GM18868 (cell line): ENCODE measurements around the gene SLC10A4.
"Not testable (repeated sequence)": the region's sequence is repeated elsewhere in the genome, so short reads cannot be mapped to it uniquely, and the experiment has no call there.

Source experiments
- ATAC-seq: cut with Tn5 transposase; IDR thresholded peaks from one replicate; pipeline ENCODE4 v1.9.1; 2021; ENCODE audit warnings: mild to moderate bottlenecking, moderate library complexity; ENCODE audit not compliant: unreplicated experiment

Gene SLC10A4

GRCh38 chr4:48483006-48483776 is at the start of gene SLC10A4:
Gene SLC10A4 (plus strand): TSS chr4:48483343. CDS start chr4:48483562, 219 bp downstream.
- ATAC-seq = no peak

GRCh38 chr4:48436318-48436717 is 46.8 kb upstream of the SLC10A4 start:
- no peak for ATAC-seq

DNA sequence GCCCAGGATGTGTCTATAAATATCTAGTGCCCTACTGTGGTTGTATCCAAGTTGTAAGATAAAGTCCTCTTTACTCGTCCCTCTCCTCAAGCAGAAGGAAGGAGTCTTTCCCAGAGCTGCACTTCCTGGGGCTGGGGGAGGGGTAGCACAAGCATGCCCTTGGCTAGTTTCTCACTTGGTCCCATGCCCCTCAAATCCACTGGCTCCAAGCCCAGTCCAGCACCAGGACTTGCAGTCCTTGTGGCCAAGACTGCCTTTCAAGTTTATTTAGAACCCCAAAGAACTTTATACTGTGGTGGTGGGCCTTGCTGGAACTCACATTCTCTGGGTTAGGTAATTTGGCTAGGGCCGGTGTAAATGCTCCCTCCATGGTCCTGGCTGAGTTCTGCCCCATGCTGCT is 43.2 kb upstream of the SLC10A4 start:
- ATAC-seq = no peak

DNA sequence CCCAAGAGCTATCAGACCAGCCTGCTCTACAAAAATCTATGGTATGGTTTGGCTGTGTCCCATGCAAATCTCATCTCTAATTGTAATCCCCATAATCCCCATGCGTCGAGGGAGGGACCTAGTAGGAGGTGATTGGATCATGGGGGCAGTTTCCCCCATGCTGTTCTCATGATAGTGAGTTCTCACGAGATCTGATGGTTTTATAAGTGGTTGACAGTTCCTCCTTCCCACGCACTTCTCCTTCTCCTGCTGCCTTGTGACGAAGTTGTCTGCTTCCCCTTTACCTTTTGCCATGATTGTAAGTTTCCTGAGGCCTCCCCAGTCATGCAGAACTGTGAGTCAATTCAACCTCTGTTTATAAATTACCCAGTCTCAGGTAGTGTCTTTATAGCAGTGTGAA is 42.2 kb upstream of the SLC10A4 start:
- not testable (repeated sequence) for ATAC-seq

DNA sequence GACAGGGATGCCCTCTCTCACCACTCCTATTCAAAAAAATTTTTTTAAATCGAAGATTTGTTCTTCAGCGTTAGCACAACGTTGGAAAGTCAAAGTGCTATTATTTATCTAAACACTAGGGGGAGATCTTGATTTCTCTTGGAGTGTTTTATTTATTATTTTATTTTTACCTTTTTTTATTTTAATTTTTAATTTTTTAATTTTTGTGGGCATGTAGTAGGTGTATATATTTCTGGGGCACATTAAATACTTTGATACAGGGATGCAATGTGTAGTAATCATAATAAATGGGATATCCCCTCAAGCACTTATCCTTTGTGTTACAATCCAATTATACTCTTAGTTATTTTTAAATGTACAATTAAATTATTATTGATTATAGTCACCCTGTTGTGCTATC is 37.4 kb upstream of the SLC10A4 start:
- no peak for ATAC-seq

GRCh38 chr4:48446642-48447041 is 36.5 kb upstream of the SLC10A4 start:
- no peak for ATAC-seq

GRCh38 chr4:48449151-48449550 is 34.0 kb upstream of the SLC10A4 start:
- ATAC-seq = no peak

DNA sequence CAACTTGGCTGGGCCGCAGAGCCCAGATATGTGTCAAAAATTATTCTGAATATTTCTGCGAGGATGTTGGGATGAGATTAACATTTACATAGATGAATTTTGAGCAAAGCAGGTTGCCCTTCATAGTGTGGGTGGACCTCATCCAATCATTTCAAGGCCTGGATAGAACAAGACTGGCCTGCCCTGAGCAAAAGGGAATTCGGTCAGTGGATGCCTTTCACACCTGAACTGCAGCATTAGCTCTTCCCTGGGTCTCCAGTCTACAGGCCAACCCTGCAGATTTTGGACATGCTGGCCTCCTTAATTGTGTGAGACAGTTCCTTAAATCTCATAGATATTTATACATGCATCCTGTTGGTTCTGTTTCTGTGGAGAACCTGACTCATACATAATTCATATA is 32.4 kb upstream of the SLC10A4 start:
- no peak for ATAC-seq

GRCh38 chr4:48451656-48452055 is 31.5 kb upstream of the SLC10A4 start:
- ATAC-seq = not testable (repeated sequence)

DNA sequence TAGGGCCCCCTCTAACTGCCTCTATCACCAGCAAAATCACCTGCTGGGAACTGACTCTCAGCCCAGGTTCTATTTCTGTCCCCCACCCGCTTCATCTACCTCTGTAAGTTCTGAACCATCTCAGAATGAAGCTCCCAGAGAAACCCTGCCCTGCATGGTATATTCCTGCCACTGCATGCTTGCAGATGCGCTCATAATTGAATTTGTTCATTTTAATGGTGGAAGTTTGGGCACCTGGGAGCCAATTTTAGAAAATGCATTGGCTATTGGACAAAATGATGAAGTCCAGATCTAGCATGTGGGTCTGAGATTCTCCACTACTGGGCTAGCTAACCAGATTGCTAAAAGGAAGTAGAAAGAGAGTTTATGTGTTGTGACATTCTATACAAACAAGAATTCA is 28.6 kb upstream of the SLC10A4 start:
- no peak for ATAC-seq

DNA sequence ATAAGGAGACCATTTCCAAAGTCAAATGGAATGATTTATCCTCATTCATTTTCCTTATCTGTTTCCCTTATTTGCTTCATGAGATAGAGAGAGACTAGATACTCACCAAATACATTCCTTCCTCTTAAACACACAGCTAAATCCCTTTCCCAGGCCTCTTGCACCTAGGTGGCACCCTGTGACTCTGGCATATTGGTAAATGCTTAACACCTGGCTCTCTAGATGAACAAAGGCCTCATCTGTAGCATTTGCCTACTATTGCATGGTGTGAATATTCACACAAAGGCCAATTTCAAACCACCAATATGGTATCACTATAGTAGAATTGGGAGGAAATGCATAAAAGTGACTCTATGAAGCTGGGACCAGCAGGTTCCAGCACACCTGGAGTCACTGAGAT is 22.1 kb upstream of the SLC10A4 start:
- ATAC-seq = no peak

DNA sequence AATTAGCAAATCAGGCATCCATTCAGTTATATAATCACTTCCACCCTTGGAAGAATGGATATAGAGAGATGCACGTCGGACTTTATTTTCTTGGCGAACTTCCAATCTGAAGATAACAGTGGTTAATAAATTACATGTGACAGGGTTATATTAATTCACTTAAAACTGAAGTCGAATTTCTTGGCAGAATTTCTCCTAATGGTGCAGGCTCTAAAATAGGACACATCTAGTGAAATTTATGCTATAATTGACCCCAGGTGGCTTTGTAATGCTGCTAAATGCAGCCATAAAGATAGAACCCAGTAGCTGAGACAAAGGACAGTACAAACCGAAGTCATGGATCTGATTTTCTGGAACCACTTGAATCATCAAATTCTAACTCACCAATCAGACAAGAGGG is 20.8 kb upstream of the SLC10A4 start:
- no peak for ATAC-seq

DNA sequence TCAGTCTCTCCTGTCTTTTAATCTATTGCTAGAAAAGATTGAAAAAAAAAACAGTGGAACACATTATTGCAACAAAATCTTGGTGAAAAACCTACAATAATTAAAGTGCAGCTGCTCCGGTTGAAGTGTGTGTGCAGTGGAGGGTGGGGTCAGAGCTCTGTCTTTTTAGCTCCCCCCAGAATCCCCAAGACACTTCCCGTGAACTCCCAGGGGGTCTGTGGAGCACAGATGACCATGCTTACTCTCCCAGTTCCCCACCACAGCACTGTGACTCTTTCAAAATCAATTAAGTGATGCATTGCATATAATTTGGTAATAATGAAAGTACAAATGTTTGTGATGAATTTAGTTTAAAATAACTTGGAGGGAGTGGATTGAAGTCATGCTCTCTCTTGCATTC is 15.7 kb upstream of the SLC10A4 start:
- ATAC-seq = no peak

DNA sequence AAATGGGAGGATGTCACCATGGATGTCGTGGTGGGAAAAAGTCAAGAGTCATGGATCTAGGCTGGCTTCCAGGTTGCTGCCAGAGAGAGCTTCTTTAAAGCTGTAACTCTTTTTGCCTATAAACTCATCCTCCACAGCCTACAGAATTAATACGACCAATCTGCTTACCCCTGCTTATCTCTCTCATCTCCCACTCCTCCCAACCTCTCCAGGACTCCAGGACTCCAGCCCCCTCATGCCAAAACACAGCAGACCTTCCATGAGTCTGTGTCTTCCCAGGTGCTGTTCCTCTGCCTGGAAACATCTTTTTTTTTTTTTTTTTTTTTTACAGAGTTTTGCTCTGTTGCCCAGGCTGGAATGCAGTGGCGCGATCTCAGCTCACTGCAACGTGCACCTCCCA is 15.3 kb upstream of the SLC10A4 start:
- no peak for ATAC-seq

- ATAC-seq = no peak
These were observed 13.0 kb upstream of the SLC10A4 start for GRCh38 chr4:48470137-48470536.

DNA sequence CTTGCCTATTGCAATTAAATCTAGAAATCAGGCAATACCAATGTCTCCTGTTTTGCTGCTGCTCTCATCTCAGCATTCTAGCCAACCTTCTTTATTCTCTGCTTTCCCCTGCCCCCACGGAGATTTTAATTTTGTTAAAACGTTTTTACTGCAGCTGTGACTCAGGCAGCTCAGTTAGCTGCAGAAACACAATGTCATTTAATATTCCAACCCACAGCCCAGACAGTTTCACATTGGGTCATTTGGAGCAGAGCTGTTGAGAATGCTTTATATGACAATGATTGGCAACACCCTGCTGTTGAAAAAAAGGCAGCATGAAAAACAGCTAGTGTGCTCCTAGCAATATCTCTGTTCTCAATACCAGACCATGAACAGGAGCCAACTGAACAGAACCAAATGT is 12.6 kb upstream of the SLC10A4 start:
- no peak for ATAC-seq

- ATAC-seq = no peak
These were observed 10.3 kb upstream of the SLC10A4 start for GRCh38 chr4:48472794-48473193.

DNA sequence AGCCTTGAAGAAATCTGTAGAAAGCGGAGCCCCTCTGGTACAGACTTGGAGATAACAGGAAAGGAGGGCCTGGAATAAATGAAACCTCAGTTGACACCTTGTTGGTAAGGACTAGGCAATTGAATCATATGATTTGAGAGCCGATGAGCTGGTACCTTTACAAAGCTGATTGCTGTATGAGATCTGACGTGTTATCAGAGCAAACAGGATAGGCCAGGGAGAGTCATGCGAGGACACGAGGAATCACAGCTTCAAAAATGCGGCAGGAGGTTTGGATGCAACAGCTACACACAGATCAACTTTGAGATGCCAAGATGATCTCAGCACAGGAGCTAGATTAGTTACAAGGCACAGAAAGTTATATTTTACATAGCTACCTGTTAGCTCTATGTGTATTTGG is 7.4 kb upstream of the SLC10A4 start:
- ATAC-seq = no peak

GRCh38 chr4:48478273-48478672 is 4.9 kb upstream of the SLC10A4 start:
- no peak for ATAC-seq

DNA sequence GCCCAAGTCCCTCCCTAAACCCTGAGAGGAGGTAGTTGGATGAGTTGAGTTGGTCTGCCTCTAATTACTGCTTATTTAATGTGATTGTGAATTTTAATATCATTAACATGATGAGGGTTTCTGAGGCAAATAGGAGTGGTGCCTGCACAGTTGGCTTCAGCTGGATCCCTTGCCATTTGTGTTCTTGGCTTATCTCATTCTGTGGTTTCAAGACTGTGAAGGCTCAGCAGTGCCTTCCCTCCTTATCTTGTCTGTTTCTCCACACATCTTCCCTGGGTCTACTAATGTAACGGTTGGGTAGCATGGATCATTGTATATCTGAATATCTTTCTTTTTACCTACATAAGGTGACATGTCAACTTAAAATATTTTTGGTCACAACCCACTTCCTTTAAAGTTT is 1.6 kb upstream of the SLC10A4 start:
- ATAC-seq = no peak

- ATAC-seq = no peak
These were observed 792 bp downstream of the SLC10A4 start for GRCh38 chr4:48483777-48484493.

GRCh38 chr4:48484494-48485168 is 1.5 kb downstream of the SLC10A4 start:
- no peak for ATAC-seq
